GM03348 (cell line): Measurements from ENCODE around the gene C10orf67.
"Not testable (repeated sequence)": the region's sequence is repeated elsewhere in the genome, so short reads cannot be mapped to it uniquely, and the experiment has no call there.

Experiments
- DNase-seq: peaks from one replicate; pipeline ENCODE4 v3.0.0; 2012; ENCODE audit warnings: low spot score

The C10orf67 gene

DNA sequence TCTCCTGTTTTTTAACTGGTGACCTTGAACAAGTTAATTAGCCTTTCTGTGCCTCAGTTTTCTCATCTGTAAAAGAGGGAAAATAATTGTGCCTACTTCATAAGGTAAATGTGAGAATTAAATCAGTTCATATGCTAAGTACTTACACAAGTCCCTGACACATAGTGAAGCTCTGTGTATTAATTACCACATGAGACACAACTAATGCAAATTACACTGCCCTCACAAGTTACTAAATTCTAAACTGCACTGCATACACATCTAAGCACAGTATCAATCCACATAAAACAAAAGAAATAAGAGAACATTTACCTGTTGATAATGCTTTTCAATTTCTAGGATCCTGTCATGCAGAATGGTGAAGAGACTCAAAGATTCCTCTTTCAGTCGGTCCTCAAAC, 22.5 kb downstream of the C10orf67 start:
- no peak for DNase-seq

DNA sequence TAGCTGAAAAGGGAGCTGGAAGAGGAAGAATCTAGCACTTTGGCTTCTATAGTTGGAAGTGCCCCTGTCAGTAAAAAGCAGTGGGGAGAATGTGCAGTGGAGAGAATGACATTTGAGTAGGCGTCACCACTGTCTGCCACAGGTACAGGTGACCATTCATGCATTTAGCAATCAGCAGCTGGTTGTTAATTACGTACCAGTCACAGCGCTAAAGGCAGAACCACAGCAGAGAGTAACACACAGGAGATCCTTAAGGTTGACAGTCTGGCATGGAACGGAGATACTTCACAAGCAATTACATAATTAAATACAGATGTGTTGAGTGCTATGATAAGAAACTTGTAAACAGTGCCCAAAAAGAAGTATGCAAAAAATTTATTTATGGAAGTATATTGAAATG, 24.8 kb downstream of the C10orf67 start:
- DNase-seq: no peak

- no peak for DNase-seq
Measured at GRCh38 chr10:23318359-23318758, 26.2 kb downstream of the C10orf67 start.

- DNase-seq: no peak
Measured at GRCh38 chr10:23317416-23317815, 27.2 kb downstream of the C10orf67 start.

DNA sequence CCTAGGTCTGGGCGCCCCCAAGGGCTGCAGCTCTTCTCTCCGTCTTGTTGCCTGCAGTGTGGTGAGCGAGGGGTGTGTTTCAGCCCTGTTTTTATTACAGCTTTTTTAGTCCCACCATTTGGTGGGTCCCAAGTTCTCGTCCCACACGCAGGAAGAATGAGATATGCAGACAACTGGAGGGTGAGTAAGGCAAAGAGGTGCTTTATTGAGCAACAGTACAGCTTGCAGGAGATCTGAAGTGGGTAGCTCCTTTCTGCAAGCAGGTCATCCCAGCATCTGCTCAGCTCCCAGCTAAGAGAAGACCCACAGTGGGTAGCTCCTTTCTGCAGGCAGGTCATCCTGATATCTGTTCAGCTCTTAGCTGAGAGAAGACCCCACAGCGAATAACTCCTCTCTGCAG, 28.2 kb downstream of the C10orf67 start:
- no peak for DNase-seq

DNA sequence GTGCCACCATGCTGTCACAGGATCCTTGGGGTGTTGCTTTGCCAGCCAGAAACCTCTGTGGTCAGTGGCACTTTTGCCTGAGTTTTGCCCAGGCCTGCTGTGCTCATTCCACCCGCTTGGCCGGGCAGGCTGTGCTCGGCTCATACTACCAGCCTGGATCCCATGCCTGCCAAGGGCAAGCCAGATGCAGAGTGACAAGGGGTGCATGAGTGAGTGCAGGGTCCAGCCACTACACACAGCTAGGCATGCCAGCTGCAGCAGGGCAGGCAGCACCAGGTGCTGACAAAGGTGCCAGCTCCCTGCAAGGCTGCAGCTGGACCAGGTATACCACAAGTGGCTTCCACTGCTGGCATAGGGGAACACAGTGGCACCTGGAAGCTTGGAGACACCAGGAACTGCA, 28.6 kb downstream of the C10orf67 start:
- no peak for DNase-seq

DNA sequence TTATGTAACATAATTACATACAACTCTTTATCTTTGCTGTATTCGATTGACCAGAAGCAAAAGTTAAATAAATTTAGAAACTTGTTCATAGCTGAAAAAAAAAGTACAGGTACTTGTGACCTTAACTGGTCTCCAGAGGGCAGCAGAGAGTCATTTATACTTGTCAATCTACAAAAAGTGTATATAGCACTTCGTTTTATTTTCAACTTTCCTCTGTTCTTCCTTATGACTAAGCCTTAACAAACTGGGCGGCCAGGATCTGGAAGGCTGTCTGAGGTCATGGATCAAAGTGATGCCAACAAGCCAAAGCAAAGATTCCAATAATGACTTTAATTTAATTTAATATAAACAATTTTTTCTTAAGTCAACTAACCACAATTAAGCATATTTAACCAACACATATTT, 29.8 kb downstream of the C10orf67 start:
- peak; percentile 73 for DNase-seq

- no peak for DNase-seq
Measured at GRCh38 chr10:23311034-23311433, 33.6 kb downstream of the C10orf67 start.

- peak; percentile 24 for DNase-seq
Measured at GRCh38 chr10:23310404-23310803, 34.2 kb downstream of the C10orf67 start.

DNA sequence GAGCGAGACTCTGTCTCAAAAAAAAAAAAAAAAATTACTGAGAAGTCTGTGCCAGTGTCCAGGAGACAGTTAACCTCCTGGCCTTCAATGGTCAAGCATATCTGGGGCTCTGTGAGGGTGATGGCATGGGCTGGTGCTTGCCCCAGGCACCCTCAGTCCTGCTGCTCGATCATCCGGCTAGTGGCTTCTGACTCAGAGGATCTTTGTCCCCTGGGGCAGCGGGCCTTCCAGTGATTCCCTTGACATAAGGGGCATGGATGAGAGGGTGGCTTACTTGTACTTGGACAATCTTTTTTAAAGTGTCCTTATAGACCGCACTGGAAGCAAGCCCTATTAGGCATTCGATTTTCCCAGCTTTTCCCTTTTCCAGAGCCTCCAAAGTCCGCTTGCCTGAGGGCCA, 44.6 kb downstream of the C10orf67 start:
- not testable (repeated sequence) for DNase-seq

- peak; percentile 28 for DNase-seq
Measured at GRCh38 chr10:23294638-23295247, 49.9 kb downstream of the C10orf67 start.

GRCh38 chr10:23293973-23294590, 50.5 kb downstream of the C10orf67 start:
- DNase-seq: no peak

DNA sequence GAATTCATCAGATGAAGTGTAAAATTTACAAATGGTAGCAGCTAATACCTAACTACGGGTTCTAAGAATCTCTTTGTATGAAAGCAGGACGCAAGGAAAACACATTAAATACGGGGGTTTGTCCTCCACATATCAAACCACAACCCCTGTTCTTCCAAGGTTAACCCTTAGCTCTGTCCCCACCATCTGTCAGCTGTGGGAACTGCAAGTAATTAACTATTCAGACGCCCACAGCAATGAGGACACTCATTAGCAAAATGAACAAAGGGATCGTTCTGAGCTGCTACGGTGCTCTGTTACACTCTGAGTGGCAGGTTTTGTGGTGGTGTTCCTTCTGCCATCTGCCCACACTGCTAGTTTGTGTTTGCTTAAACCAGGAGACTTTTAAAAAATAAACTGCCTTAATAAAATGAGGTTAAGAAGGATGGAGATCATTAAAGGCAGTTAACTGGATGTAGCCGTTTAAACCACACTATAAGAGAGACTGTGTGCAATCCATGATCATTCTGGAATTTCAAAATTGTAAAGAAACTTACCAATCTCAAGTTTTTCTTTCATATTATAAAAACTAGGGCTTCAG, 51.4 kb downstream of the C10orf67 start:
- peak; percentile 13 for DNase-seq

GRCh38 chr10:23291551-23292334, 52.9 kb downstream of the C10orf67 start:
- no peak for DNase-seq

GRCh38 chr10:23284674-23285335, 59.8 kb downstream of the C10orf67 start:
- DNase-seq: no peak

- DNase-seq: no peak
Measured at GRCh38 chr10:23284155-23284554, 60.4 kb downstream of the C10orf67 start.

DNA sequence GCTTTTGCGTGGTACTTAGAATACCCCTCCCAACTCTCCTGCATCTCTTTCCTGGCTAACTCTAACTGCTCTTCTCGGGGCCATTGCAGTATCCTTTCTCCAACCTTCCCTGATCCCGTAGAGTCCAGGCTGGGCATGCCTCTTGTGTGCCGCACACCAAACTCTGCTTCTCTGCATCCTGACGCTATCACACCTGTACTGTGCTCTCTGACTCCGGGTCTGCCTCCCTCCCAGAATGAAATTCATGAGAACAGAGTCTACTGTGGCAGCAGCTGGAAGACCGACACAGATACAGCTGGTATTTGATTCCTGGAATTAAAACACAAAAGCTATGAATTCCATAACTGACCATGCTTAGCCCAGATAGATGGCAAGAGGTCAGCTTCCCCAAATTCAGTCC, 60.9 kb downstream of the C10orf67 start:
- no peak for DNase-seq

GRCh38 chr10:23281044-23281433, 63.6 kb downstream of the C10orf67 start:
- DNase-seq: no peak

- DNase-seq: no peak
Measured at GRCh38 chr10:23280419-23281043, 64.1 kb downstream of the C10orf67 start.

- no peak for DNase-seq
Measured at GRCh38 chr10:23275355-23275754, 69.2 kb downstream of the C10orf67 start.

- not testable (repeated sequence) for DNase-seq
Measured at GRCh38 chr10:23274179-23274578, 70.4 kb downstream of the C10orf67 start.

DNA sequence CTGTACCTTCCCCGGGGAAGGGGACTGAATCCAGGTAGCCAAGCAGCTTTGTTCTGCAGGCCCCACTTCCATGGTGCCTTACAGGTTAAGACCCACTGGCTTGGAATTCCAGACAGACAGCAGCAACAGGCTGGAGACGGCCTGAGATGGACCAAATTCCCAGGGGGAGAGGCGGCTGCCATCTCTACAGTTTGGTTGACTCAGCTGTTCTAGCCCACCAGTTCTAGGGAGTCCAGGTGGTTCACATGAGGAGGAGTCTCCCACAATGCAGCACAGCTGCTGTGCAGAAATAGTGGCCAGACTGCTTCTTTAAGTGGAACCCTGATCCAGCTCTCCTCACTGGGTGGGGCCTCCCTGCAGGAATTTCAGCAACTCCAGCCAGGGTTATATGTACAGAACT, 74.1 kb downstream of the C10orf67 start:
- no peak for DNase-seq
